DMS53 treated with DMSO at 0.1 percent for 48 hours (cell line): Measurements from ENCODE around the gene ZNF385B.
A peak's percentile ranks its signal among the peaks of the same experiment; 100 is the strongest.

Source experiments
- DNase-seq: peaks from one replicate; lab custom pipeline; 2025; ENCODE audit not compliant: unreplicated experiment; lab: John Stamatoyannopoulos, UW

The ZNF385B gene

DNA sequence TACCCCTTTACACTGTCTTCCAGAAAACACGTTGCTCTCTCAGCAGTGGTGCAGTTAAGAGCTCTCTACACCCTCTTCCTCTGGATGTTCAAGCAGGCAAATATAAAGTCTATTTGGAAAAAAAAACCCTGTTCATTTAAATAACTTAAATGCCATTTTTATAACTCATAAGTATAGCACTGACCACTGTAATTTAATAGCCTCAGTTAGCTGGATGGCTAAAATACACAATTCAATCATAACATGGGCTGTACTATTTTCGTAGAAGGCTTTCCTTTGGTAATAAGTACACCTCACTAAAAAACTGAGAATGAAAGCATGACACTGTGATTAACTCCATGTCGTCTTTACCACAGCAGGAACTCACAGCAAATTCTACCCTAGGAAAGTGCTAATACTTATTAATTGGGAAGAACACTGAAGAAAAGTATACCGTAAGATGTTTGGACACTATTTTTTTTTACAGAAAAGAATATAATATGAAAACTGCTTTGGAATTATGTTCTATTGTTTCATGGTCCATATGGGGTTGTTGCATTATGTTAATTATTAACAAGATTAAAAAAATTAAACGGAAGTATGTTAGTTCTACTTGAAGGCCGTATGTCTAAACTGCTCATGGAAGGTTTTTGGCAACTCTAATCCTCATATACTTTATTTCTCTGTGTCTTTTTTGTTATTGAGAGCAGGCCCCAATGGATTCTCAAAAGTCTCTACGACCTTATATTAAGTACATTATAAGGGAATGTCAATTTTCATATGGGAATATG lies 269.1 kb downstream of the ZNF385B start:
- no peak for DNase-seq

DNA sequence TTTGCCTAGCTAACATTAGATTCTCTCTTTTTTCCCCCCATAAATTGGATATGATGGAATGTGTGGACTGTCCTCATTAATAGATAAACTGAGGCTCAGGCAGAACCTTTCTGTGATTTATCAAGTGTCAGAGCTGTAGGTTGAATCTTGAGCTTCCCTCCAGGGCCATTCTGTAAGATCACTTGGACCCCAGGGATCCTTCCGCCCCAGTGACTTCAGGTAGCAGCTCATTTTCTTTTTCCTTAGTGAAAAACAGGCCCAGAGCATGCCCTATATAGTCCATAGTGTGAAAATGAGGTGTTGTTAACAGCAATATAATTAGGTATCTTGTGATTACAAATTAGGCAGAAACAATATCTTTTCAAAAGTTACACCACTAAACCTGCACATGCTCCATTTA lies 269.7 kb downstream of the ZNF385B start:
- no peak for DNase-seq

- DNase-seq = no peak
Measured at GRCh38 chr2:179588486-179589145, 272.8 kb downstream of the ZNF385B start.

- DNase-seq = no peak
Measured at GRCh38 chr2:179584760-179585159, 276.7 kb downstream of the ZNF385B start.

DNA sequence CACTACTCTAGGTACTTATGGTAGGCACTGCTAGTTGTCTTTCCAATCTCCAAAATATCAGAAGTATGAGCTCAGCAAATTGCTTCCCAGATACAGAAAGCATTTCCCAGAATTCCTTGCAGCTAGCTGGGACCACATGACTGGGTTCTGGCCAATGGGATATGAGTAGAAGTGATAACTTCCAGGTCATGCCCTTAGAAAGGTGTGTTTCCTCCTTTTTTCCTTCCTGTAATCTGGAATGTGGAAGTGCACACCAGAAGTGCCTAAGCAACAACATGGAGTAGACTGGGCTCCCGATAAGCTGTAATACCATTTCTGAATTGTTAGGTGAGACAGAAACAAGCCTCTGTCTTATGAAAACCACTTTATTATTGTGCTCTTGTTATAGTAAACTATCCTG lies 279.8 kb downstream of the ZNF385B start:
- no peak for DNase-seq

DNA sequence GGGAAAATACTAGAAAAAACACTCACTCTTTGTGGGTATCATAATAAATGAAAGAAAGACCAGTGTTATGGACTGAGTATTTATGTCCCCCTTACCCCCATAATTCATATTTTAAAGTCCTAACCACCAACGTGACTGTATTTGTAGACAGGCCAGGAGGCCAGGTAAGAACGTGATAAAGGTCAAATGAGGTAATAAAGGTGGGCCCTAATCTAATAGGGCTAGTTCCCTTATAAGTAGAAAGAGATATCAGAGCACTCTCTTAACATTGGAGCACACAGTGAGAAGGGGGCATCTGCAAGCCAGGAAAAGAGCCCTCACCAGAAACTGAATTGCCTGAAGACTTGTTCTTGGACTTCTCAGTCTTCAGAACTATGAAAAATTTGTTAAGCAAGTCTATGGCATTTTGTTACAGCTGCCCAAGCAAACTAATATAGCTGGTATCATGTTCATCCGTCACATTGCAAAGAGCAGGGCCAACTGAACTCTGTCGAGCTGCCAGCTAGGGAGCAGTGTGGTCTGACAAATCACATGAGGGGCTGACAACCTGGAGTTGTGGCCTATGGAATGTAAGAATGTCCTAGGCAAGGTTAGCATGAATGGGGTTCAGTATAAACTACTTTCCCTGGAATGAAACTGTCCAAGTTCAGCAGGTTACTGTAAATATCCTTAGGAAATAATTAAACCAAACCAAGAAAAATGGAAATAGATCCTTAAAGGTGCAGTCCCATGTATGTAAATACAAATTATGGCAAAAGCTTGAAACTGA lies 280.9 kb downstream of the ZNF385B start:
- DNase-seq = no peak

DNA sequence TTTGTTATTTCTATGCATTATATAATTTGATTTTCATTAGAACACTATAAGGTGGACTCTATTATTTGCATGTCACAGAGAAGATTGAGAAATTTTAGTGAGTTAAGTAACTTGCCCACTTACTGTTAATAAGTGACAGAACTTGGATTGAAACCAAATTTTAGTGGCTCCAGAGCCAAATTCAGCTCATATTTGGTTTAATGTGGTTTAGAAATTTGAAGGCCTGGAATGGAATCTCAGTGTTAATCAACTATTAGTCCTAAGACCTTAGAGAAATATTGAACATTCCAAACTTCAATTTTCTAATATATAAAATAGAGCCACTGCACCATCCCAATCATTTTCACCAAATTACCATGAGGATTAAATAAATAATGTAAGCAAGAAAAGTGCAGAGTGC lies 281.6 kb downstream of the ZNF385B start:
- no peak for DNase-seq

- no peak for DNase-seq
Measured at GRCh38 chr2:179578171-179578916, 283.1 kb downstream of the ZNF385B start.

DNA sequence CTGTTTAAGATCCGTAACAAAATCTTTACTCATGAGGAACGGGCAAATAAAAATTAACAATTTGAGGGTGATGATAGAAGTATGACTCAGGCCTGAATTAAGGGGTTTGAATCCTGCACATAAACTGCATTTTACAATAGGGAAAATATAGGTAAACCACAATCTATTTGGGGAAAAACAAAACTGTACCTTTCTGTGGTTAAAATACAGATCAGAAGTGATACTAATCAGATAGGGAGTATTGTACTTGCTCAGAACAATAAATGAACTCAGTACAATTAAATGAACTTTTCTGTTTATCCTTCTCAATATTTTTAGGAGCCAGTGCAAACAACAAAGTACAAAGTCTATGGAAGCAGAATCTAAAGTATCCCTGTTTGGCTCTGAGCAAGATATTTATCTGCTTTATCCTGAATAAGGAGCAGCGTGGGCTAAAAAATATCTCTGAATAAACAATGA lies 287.3 kb downstream of the ZNF385B start:
- no peak for DNase-seq

DNA sequence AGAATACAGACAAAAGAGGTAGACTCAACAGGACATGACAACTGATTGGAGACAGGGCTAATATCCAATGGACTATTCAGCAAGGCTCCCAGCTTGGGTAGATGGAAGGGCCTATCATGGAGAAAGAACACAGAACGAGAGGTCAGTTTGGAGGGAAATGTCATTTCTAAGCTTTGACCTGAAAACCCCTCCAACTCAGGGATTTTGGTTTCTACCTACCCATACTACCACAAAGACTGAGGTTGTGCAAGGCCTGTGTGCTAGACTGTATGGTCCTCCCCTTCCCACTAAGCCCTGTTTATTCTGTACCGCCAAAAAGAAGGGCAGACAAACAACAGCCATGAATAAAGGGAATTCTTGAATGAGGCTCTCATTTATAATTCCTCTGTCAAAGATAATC lies 288.9 kb downstream of the ZNF385B start:
- DNase-seq = no peak

DNA sequence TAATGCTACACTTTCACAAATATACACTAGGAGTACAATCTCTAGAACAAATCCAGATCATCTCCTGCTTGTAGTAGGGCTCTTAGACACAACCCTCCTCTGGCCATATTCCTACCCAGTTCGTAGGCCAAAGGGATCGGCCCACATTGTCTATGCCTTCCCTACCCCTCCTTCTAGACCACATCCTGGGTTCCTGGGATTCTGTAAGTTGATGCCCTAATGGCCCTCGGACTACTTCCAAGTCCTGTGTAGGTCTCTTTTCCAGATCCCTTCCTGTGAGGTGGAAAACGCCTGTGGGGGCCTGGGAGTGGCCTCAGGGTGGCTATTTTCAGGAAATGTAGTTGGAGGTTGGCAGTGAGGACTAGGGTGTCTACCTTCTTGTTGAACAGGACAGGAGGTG lies 289.7 kb downstream of the ZNF385B start:
- DNase-seq = no peak

DNA sequence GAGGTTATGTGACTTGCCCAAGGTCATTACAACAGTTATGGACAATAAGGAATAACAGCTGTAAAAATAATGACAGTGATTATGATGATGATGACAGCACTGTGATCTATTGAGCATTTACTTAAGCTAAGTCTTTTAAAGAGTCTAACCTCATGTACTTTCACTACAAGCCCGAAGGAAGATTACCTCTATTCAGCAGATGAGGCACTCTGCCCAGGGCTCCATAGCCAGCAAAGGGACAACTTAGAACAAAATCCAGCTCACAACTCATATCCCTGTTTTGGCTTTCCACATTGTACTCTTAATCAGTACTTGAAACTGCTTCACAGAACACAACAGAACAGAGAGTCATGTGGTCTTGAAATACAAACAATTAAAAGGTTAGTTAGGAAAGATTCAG lies 290.2 kb downstream of the ZNF385B start:
- no peak for DNase-seq

GRCh38 chr2:179569831-179570233 lies 291.6 kb downstream of the ZNF385B start:
- DNase-seq = no peak

DNA sequence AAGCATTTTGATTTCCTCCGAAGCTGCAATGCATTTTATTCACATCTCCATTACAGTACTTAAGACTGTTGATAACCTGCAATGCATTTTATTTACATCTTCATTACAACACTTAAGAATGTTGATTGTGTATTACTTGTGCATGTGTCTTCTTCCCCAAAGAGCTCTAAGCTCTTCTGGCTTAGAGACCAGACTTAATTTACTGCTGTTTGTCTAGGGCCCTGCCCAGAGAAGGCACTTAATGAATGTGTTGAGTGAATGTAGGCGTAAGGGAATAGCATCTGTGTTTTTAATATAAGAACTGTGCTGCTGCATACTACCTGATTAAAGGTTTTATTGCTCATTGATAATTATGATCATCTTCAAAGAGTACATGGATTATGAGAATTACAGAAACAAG lies 295.6 kb downstream of the ZNF385B start:
- no peak for DNase-seq

- no peak for DNase-seq
Measured at GRCh38 chr2:179562330-179562885, 299.0 kb downstream of the ZNF385B start.

GRCh38 chr2:179561702-179562101 lies 299.7 kb downstream of the ZNF385B start:
- no peak for DNase-seq

DNA sequence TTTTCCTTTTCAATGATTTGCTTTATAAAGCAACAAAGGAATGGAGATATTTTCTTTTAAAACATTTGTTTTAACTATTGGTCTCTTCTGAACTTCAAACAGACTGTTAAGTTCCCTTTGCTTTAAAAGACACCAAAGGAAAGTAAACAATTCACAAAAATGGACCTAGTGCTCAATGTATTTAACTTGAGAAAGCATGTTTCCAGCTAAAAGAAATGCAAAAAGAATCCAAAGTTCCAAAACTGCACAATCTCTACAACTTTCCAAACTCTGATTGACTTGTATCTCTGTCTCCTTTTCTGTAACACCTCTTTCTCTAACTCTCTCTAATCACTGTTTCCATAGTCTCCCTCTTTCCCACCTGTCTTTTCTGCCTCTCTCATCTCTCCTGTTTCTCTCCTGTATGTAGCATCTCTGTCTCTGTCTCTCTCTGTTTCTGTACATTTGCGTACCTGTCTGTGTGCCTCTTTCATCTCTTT lies 301.1 kb downstream of the ZNF385B start:
- DNase-seq = no peak

GRCh38 chr2:179559108-179559806 lies 302.2 kb downstream of the ZNF385B start:
- no peak for DNase-seq

GRCh38 chr2:179558010-179558934 lies 303.1 kb downstream of the ZNF385B start:
- peak; percentile 76 for DNase-seq
